ENCODE measurements around the gene HSP90B1. TPM values are rescaled to one million over a fixed set of nuclear protein-coding genes. Genes with fewer than 3 reads are reported as not detected.

Gene HSP90B1
- total RNA-seq, 1 experiment from 2014 or later = 888 TPM

GRCh38 chr12:103909811-103910210, 20.4 kb upstream of the HSP90B1 start:
- ChIA-PET POLR2A (no interaction called here), RAD21 (ENCODE audit: low non-redundant PET in 1 of 2, low total read pairs in 2 of 2, uncharacterized antibody in 2 of 2, unreplicated experiment in 2 of 2) (no interaction called here), CTCF (no interaction called here)
- H3K79me2 ChIP-seq (ENCODE audit: insufficient read depth, low read length) = no peaks in the 10 kb centered on the region
- H4K20me1 ChIP-seq (ENCODE audit: insufficient read depth) = no peaks in the 10 kb centered on the region
- BruUV-seq (replicated peaks) = no TSS peak
- no peaks in the 10 kb centered on the region for H3K36me3 ChIP-seq (ENCODE audit: control insufficient read depth in 1 of 2, insufficient read depth in 2 of 2, low read length in 2 of 2)
- H3K27ac ChIP-seq (ENCODE audit: low read depth, low read length) = no peak overlapping the region
- intact Hi-C loops (cut with micrococcal nuclease) = no loop called here
- H3K9ac ChIP-seq (ENCODE audit: low read length) = no peak overlapping the region
- TF ChIP-seq EZH2 (IDR thresholded peaks at IDR 0.05) = no peak
- no peak for TF ChIP-seq MAX (IDR thresholded peaks at IDR 0.05)
- TF ChIP-seq ZFX (IDR thresholded peaks at IDR 0.05) = no peak
- no peak for TF ChIP-seq EGR1 (IDR thresholded peaks at IDR 0.05; ENCODE audit: low read depth)
- no peak for ATAC-seq
- H3K4me1 ChIP-seq (ENCODE audit: control insufficient read depth in 1 of 2, insufficient read depth in 2 of 2, low read length in 2 of 2) = no peaks in the 10 kb centered on the region
- no peaks in the 10 kb centered on the region for H3K9me2 ChIP-seq (ENCODE audit: insufficient read depth)
- H3K9me3 ChIP-seq (ENCODE audit: control insufficient read depth in 1 of 2, insufficient read depth in 1 of 2, low read depth in 1 of 2, low read length in 2 of 2) = no peaks in the 10 kb centered on the region
- H3K4me3 ChIP-seq (replicated peaks in 1 of 2; ENCODE audit: low read depth in 1 of 2, low read length in 2 of 2) = no peak overlapping the region
- H3K4me2 ChIP-seq (ENCODE audit: low read length) = no peak overlapping the region
- DNase-seq (ENCODE audit: low read depth, low spot score) = no peak
- no peak overlapping the region for H2AFZ ChIP-seq (ENCODE audit: low read depth, low read length, poor library complexity, severe bottlenecking)
- H3K27me3 ChIP-seq (ENCODE audit: insufficient read depth, low read length) = no peaks in the 10 kb centered on the region

GRCh38 chr12:103912069-103912468, 18.1 kb upstream of the HSP90B1 start:
- Histone ChIP-seq H2AFZ (ENCODE audit: low read depth, low read length, poor library complexity, severe bottlenecking) (no peak overlapping the region), H3K9me3 (ENCODE audit: control insufficient read depth in 1 of 2, insufficient read depth in 1 of 2, low read depth in 1 of 2, low read length in 2 of 2) (no peaks in the 10 kb centered on the region), H3K36me3 (ENCODE audit: control insufficient read depth in 1 of 2, insufficient read depth in 2 of 2, low read length in 2 of 2) (no peaks in the 10 kb centered on the region), H4K20me1 (ENCODE audit: insufficient read depth) (no peaks in the 10 kb centered on the region), H3K4me3 (replicated peaks in 1 of 2; ENCODE audit: low read depth in 1 of 2, low read length in 2 of 2) (no peak overlapping the region), H3K4me2 (ENCODE audit: low read length) (no peak overlapping the region), H3K4me1 (ENCODE audit: control insufficient read depth in 1 of 2, insufficient read depth in 2 of 2, low read length in 2 of 2) (no peaks in the 10 kb centered on the region), H3K79me2 (ENCODE audit: insufficient read depth, low read length) (no peaks in the 10 kb centered on the region), H3K27ac (ENCODE audit: low read depth, low read length) (no peak overlapping the region), H3K9ac (ENCODE audit: low read length) (no peak overlapping the region), H3K9me2 (ENCODE audit: insufficient read depth) (no peaks in the 10 kb centered on the region), H3K27me3 (ENCODE audit: insufficient read depth, low read length) (no peaks in the 10 kb centered on the region)
- POLR2A ChIA-PET = interaction anchor here (2.1 kb wide), 1 partner anchor 18 kb away, joined by 7 read pairs; the partner anchor contains the start of gene HSP90B1
- DNase-seq (ENCODE audit: low read depth, low spot score) = no peak
- intact Hi-C loops (cut with micrococcal nuclease) = no loop called here
- no peak for TF ChIP-seq CEBPB (IDR thresholded peaks at IDR 0.05; ENCODE audit: low read depth)
- TF ChIP-seq CBX3 (IDR thresholded peaks at IDR 0.05; ENCODE audit: low read depth) = no peak
- TF ChIP-seq SRF (IDR thresholded peaks at IDR 0.05; ENCODE audit: low read depth) = no peak
- no peak for TF ChIP-seq MAX (IDR thresholded peaks at IDR 0.05)
- TF ChIP-seq YY1 (IDR thresholded peaks at IDR 0.05; ENCODE audit: extremely low read depth, insufficient replicate concordance, low read depth, low read length) = no peak
- no peak for TF ChIP-seq TCF7L2 (IDR thresholded peaks at IDR 0.05; ENCODE audit: borderline replicate concordance, extremely low read depth, insufficient read depth, insufficient read length)
- no peak for TF ChIP-seq CTCF (IDR thresholded peaks at IDR 0.05 in 2 of 3, conservative IDR thresholded peaks at IDR 0.05 in 1 of 3; ENCODE audit: borderline replicate concordance in 1 of 3, insufficient read depth in 1 of 3, low read depth in 2 of 3, low read length in 2 of 3)
- TF ChIP-seq ZFX (IDR thresholded peaks at IDR 0.05) = no peak
- RAD21 ChIA-PET (ENCODE audit: low non-redundant PET in 1 of 2, low total read pairs in 2 of 2, uncharacterized antibody in 2 of 2, unreplicated experiment in 2 of 2) = no interaction called here
- ATAC-seq = no peak
- BruUV-seq (replicated peaks) = no TSS peak
- CTCF ChIA-PET = no interaction called here

Measured in HCT116 (cell line).